H4 (cell line): ENCODE results near the gene RAD51B. TPM values are rescaled to one million over a fixed set of nuclear protein-coding genes. Genes with fewer than 3 reads are reported as not detected.

Source experiments
- DNase-seq: peaks from one replicate; pipeline ENCODE4 v3.0.0-alpha.2; 2015; ENCODE audit warnings: low spot score
- total RNA-seq: library from RNA; depleted of rRNA; stranded (reverse); fragments of >200 nt; shearing (Covaris generic); gene quantifications from 2 replicates; pipeline ENCODE4 v1.2.3, GENCODE V29; 2014

The RAD51B gene
- total RNA-seq, 1 experiment from 2014 or later, result 11.2 TPM

- DNase-seq, result peak; percentile 21
These were observed 687.3 kb downstream of the RAD51B start for GRCh38 chr14:68506645-68507419.

- DNase-seq, result no peak
These were observed 688.0 kb downstream of the RAD51B start for GRCh38 chr14:68507544-68508081.

- DNase-seq, result no peak
These were observed 689.0 kb downstream of the RAD51B start for GRCh38 chr14:68508581-68508980.

- DNase-seq, result no peak
These were observed 689.8 kb downstream of the RAD51B start for GRCh38 chr14:68509188-68509983.

GRCh38 chr14:68510201-68511128 lies 690.9 kb downstream of the RAD51B start:
- DNase-seq, result peak; percentile 22

GRCh38 chr14:68511129-68512047 lies 691.8 kb downstream of the RAD51B start:
- DNase-seq, result no peak

GRCh38 chr14:68512088-68512487 lies 692.5 kb downstream of the RAD51B start:
- DNase-seq, result no peak

- no peak for DNase-seq
These were observed 693.6 kb downstream of the RAD51B start for GRCh38 chr14:68513137-68513536.

- DNase-seq, result no peak
These were observed 694.4 kb downstream of the RAD51B start for GRCh38 chr14:68513838-68514607.

- DNase-seq, result no peak
These were observed 695.1 kb downstream of the RAD51B start for GRCh38 chr14:68514608-68515194.

GRCh38 chr14:68516342-68516741 lies 696.8 kb downstream of the RAD51B start:
- no peak for DNase-seq

- no peak for DNase-seq
These were observed 698.6 kb downstream of the RAD51B start for GRCh38 chr14:68518166-68518565.

GRCh38 chr14:68518761-68519670 lies 699.4 kb downstream of the RAD51B start:
- no peak for DNase-seq

- no peak for DNase-seq
These were observed 700.1 kb downstream of the RAD51B start for GRCh38 chr14:68519671-68520187.

- no peak for DNase-seq
These were observed 701.3 kb downstream of the RAD51B start for GRCh38 chr14:68520637-68521556.

- no peak for DNase-seq
These were observed 702.0 kb downstream of the RAD51B start for GRCh38 chr14:68521557-68521901.

GRCh38 chr14:68521961-68522509 lies 702.5 kb downstream of the RAD51B start:
- DNase-seq, result no peak
